Activated T-cell treated with anti-CD3 and anti-CD28 coated beads, Interleukin-2, amount 50 U/mL, for 24 hours (primary cell): ENCODE data around the gene PATJ.
"Not testable (repeated sequence)": the region's sequence is repeated elsewhere in the genome, so short reads cannot be mapped to it uniquely, and the experiment has no call there.

Experiments
- DNase-seq: peaks from one replicate; pipeline ENCODE4 v3.0.0-alpha.2; 2020
- H3K27ac Mint-ChIP-seq: 2 replicates; pipeline ENCODE4 v1.8.0; 2020; ENCODE audit warnings: mild to moderate bottlenecking, mixed read lengths
- H3K27me3 Mint-ChIP-seq: 2 replicates; pipeline ENCODE4 v1.8.0; 2020; ENCODE audit warnings: mixed read lengths
- H3K36me3 Mint-ChIP-seq: 2 replicates; pipeline ENCODE4 v1.8.0; 2020; ENCODE audit warnings: low read depth, mixed read lengths
- H3K4me1 Mint-ChIP-seq: 2 replicates; pipeline ENCODE4 v1.8.0; 2020; ENCODE audit warnings: low read depth, mixed read lengths
- H3K4me3 Mint-ChIP-seq: 2 replicates; pipeline ENCODE4 v1.8.0; 2020; ENCODE audit warnings: mild to moderate bottlenecking, moderate library complexity, mixed read lengths
- H3K9me3 Mint-ChIP-seq: 2 replicates; pipeline ENCODE4 v1.8.0; 2020; ENCODE audit warnings: mixed read lengths

The PATJ gene

GRCh38 chr1:61836649-61837048 is 94.4 kb downstream of the PATJ start:
- no peak for DNase-seq
- Mint-ChIP-seq H3K9me3 (no peaks in the 10 kb centered on the region), H3K27me3 (no peaks in the 10 kb centered on the region), H3K27ac (no peak overlapping the region), H3K4me1 (peaks cover 1% of the 10 kb centered on the region), H3K36me3 (peaks cover 16% of the 10 kb centered on the region), H3K4me3 (no peak overlapping the region)

- H3K27me3 Mint-ChIP-seq, H3K9me3 Mint-ChIP-seq, H3K4me3 Mint-ChIP-seq, H3K27ac Mint-ChIP-seq, H3K4me1 Mint-ChIP-seq, DNase-seq: not testable (repeated sequence)
- peaks cover 13% of the 10 kb centered on the region for H3K36me3 Mint-ChIP-seq
These were observed 95.3 kb downstream of the PATJ start for GRCh38 chr1:61837607-61838006.

- H3K4me3 Mint-ChIP-seq, result no peak overlapping the region
- no peak for DNase-seq
- peaks cover 1% of the 10 kb centered on the region for H3K4me1 Mint-ChIP-seq
- H3K36me3 Mint-ChIP-seq, result peaks cover 5% of the 10 kb centered on the region
- H3K27me3 Mint-ChIP-seq, result no peaks in the 10 kb centered on the region
- H3K27ac Mint-ChIP-seq, result no peak overlapping the region
- H3K9me3 Mint-ChIP-seq, result no peaks in the 10 kb centered on the region
These were observed 97.4 kb downstream of the PATJ start for GRCh38 chr1:61839679-61840078.

DNA sequence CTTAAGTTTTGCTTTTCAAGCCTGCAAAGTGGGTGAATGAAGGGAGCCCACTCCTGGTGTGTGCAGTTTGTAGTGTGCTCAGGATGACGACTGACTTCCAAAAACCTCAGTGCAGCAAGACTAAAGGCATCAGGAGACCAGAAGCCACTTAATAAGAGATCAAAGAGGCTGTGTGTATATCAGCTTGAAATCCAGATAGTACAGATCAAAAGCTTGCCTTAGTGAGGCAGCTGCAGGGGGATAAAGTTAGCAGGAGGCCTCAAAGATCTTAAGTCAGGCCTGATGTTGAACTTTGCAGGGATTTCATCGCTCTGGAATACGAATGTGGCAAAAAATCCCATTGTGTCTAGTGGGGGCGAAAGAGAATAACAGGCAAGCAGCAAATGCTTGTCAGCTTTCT is 99.8 kb downstream of the PATJ start:
- no peaks in the 10 kb centered on the region for H3K9me3 Mint-ChIP-seq
- DNase-seq, result no peak
- no peaks in the 10 kb centered on the region for H3K27me3 Mint-ChIP-seq
- no peak overlapping the region for H3K27ac Mint-ChIP-seq
- no peak overlapping the region for H3K4me3 Mint-ChIP-seq
- peaks cover 1% of the 10 kb centered on the region for H3K4me1 Mint-ChIP-seq
- peaks cover 1% of the 10 kb centered on the region for H3K36me3 Mint-ChIP-seq

DNA sequence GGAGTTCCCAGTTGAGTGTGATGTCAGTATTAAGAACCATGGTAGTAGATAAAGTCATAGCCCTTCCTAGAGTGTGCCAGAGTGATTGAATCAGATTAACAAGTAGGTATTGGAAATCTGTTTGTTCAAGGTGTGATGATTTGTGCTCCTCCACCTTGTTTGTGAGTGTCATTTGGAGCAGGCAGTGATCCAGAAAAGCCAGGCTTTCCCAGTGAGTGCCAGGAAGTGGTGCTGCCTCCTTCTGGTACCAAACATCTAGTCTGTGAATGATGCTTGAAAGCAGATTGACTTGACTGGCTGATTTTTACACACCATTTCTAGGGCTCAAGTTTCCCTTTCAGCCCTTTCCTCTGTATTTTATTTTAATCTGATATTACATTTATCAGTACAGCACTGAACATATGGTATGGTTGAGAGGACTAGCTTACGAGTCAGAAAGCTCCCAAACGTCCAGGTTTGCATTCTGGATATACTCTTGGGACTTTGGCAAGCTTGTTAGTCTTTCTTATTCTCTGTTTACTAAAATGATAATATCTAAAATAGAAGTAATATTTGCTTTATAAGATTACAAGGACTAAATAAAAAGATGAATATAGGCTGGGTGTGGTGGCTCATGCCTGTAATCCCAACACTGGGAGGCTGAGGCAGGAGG is 100.7 kb downstream of the PATJ start:
- no peak for DNase-seq
- H3K27ac Mint-ChIP-seq, result no peak overlapping the region
- H3K4me3 Mint-ChIP-seq, result no peak overlapping the region
- H3K36me3 Mint-ChIP-seq, result no peaks in the 10 kb centered on the region
- no peaks in the 10 kb centered on the region for H3K27me3 Mint-ChIP-seq
- H3K4me1 Mint-ChIP-seq, result peaks cover 1% of the 10 kb centered on the region
- H3K9me3 Mint-ChIP-seq, result no peaks in the 10 kb centered on the region

GRCh38 chr1:61844006-61844405 is 101.7 kb downstream of the PATJ start:
- Mint-ChIP-seq H3K36me3 (no peaks in the 10 kb centered on the region), H3K4me1 (peaks cover 1% of the 10 kb centered on the region), H3K4me3 (no peak overlapping the region), H3K9me3 (no peaks in the 10 kb centered on the region), H3K27me3 (no peaks in the 10 kb centered on the region), H3K27ac (no peak overlapping the region)
- no peak for DNase-seq

DNA sequence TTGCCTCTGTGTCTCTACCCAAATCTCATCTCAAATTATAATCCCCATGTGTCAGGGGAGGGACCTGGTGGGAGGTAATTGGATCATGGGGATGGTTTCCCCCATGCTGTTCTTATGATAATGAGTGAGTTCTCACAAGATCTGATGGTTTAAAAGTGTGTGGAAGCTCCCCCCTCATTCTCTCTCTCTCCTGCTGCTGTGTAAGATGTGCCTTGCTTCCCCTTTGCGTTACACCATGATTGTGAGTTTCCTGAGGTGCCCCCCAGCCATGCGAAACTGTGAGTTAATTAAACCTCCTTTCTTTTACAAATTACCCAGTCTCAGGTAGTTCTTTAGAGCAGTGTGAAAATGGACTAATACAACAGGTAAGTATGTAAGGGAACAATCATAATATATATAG is 102.4 kb downstream of the PATJ start:
- H3K4me3 Mint-ChIP-seq, H3K36me3 Mint-ChIP-seq, H3K27me3 Mint-ChIP-seq, DNase-seq, H3K9me3 Mint-ChIP-seq, H3K4me1 Mint-ChIP-seq, H3K27ac Mint-ChIP-seq: not testable (repeated sequence)

- no peak overlapping the region for H3K27ac Mint-ChIP-seq
- peaks cover 8% of the 10 kb centered on the region for H3K36me3 Mint-ChIP-seq
These were observed 109.0 kb downstream of the PATJ start for GRCh38 chr1:61851235-61851634.

GRCh38 chr1:61851849-61852669 is 109.8 kb downstream of the PATJ start:
- DNase-seq, result no peak
- Mint-ChIP-seq H3K36me3 (peaks cover 10% of the 10 kb centered on the region), H3K4me3 (no peak overlapping the region), H3K9me3 (no peaks in the 10 kb centered on the region), H3K27me3 (no peaks in the 10 kb centered on the region), H3K27ac (no peak overlapping the region), H3K4me1 (no peaks in the 10 kb centered on the region)

More at GRCh38 chr1:61851235-61851634, 109.0 kb downstream of the PATJ start:
- no peak for DNase-seq
- Mint-ChIP-seq H3K9me3 (no peaks in the 10 kb centered on the region), H3K4me1 (no peaks in the 10 kb centered on the region), H3K27me3 (no peaks in the 10 kb centered on the region), H3K4me3 (no peak overlapping the region)

- Mint-ChIP-seq H3K4me3 (no peak overlapping the region), H3K27me3 (no peaks in the 10 kb centered on the region), H3K9me3 (no peaks in the 10 kb centered on the region), H3K27ac (no peak overlapping the region), H3K36me3 (peaks cover 14% of the 10 kb centered on the region), H3K4me1 (no peaks in the 10 kb centered on the region)
- DNase-seq, result no peak
These were observed 110.4 kb downstream of the PATJ start for GRCh38 chr1:61852670-61853015.

- Mint-ChIP-seq H3K27ac (no peak overlapping the region), H3K9me3 (no peaks in the 10 kb centered on the region), H3K4me1 (no peaks in the 10 kb centered on the region), H3K4me3 (no peak overlapping the region), H3K36me3 (peaks cover 23% of the 10 kb centered on the region), H3K27me3 (no peaks in the 10 kb centered on the region)
- DNase-seq, result no peak
These were observed 111.3 kb downstream of the PATJ start for GRCh38 chr1:61853583-61853982.

GRCh38 chr1:61864489-61864888 is 122.2 kb downstream of the PATJ start:
- DNase-seq, result no peak
- Mint-ChIP-seq H3K4me1 (no peaks in the 10 kb centered on the region), H3K36me3 (peaks cover 64% of the 10 kb centered on the region), H3K9me3 (no peaks in the 10 kb centered on the region), H3K4me3 (no peak overlapping the region), H3K27me3 (no peaks in the 10 kb centered on the region), H3K27ac (no peak overlapping the region)

- H3K4me1 Mint-ChIP-seq, result no peaks in the 10 kb centered on the region
- no peak overlapping the region for H3K27ac Mint-ChIP-seq
- no peaks in the 10 kb centered on the region for H3K9me3 Mint-ChIP-seq
- no peak for DNase-seq
- no peak overlapping the region for H3K4me3 Mint-ChIP-seq
- peaks cover 67% of the 10 kb centered on the region for H3K36me3 Mint-ChIP-seq
- H3K27me3 Mint-ChIP-seq, result no peaks in the 10 kb centered on the region
These were observed 123.5 kb downstream of the PATJ start for GRCh38 chr1:61865646-61866220.

DNA sequence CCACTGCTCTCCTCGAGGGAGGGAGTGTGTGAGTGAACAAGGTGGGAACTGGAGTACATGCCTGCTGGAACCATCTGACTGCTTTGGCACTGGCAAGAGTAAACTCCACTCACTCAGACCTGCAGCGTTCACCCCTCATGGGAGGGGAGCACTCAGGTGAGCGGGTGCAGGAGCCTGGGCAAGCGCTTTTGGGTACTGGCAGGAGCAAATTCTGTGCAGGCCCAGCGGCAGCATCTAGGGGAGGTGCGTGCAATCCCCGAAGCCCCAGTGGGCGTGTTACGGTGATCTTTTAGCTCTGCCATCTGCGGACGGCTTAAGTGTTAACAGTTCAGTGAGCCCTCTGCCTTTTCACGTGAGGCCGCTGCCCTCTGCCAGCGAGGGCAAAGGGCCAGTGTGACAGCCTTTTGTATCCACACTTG is 127.4 kb downstream of the PATJ start:
- Mint-ChIP-seq H3K9me3 (no peaks in the 10 kb centered on the region), H3K27me3 (no peaks in the 10 kb centered on the region), H3K4me3 (no peak overlapping the region), H3K36me3 (peaks cover 55% of the 10 kb centered on the region), H3K4me1 (no peaks in the 10 kb centered on the region), H3K27ac (no peak overlapping the region)
- DNase-seq, result no peak

DNA sequence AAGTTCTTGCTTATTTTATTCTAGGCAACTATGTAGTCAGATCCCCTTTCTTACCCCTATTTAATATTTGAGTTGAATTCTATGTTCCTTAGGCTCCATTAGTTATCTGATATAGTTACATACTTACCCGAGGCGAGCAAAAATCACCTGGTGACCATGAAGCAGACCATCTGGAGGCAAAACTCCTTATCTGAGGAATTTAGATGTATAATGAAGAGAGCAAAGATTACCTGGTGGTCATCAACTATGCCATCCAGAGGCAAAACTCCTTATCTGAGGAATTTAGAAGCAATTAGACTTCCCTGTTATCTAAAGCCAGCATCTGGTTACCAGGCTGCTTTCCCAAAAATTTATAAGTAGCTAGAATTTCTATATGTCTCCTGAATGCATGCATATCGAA is 129.9 kb downstream of the PATJ start:
- no peaks in the 10 kb centered on the region for H3K9me3 Mint-ChIP-seq
- H3K27ac Mint-ChIP-seq, result no peak overlapping the region
- H3K27me3 Mint-ChIP-seq, result no peaks in the 10 kb centered on the region
- H3K36me3 Mint-ChIP-seq, result peaks cover 59% of the 10 kb centered on the region
- peaks cover under 1% of the 10 kb centered on the region for H3K4me1 Mint-ChIP-seq
- no peak overlapping the region for H3K4me3 Mint-ChIP-seq
- DNase-seq, result no peak
